ENCODE results near the gene IYD. TPM values are rescaled to one million over a fixed set of nuclear protein-coding genes. Genes with fewer than 3 reads are reported as not detected.

IYD gene
- total and polyA plus RNA-seq, 2 donors from 2014 or later: 2.3 to 6.0 TPM

GRCh38 chr6:150427843-150428242, 59.0 kb downstream of the IYD start:
- FAIRE-seq (no peak), DNase-seq (peak in 3 of 5 donors; percentile 65 to 90 (median 84))
- Histone ChIP-seq H3K36me3 (ENCODE audit: control insufficient read depth in 2 of 3, insufficient read depth in 3 of 3, low read length in 3 of 3) (no peaks in the 10 kb centered on the region), H3K4me3 (ENCODE audit: low read length in 3 of 3) (no peak overlapping the region), H3K27ac (ENCODE audit: low read depth in 2 of 2, low read length in 2 of 2) (no peak overlapping the region), H3K27me3 (ENCODE audit: control insufficient read depth, insufficient read depth, low read length) (no peaks in the 10 kb centered on the region), H3K9me3 (ENCODE audit: control insufficient read depth in 2 of 3, insufficient read depth in 1 of 3, low read length in 3 of 3) (no peaks in the 10 kb centered on the region), H3K9ac (ENCODE audit: low read length in 3 of 3) (no peak overlapping the region), H3K4me1 (ENCODE audit: control insufficient read depth in 2 of 3, insufficient read depth in 2 of 3, low read depth in 1 of 3, low read length in 3 of 3) (no peaks in the 10 kb centered on the region)
- TF ChIP-seq CTCF (IDR thresholded peaks at IDR 0.05; ENCODE audit: borderline replicate concordance, extremely low read depth, insufficient read depth): no peak
- intact Hi-C loops (cut with DNase I): no loop called here

GRCh38 chr6:150430815-150431214, 62.0 kb downstream of the IYD start:
- no peak for TF ChIP-seq CTCF (IDR thresholded peaks at IDR 0.05; ENCODE audit: borderline replicate concordance, extremely low read depth, insufficient read depth)
- no peaks in the 10 kb centered on the region for H3K9me3 ChIP-seq (ENCODE audit: control insufficient read depth in 2 of 3, insufficient read depth in 1 of 3, low read length in 3 of 3)
- FAIRE-seq: no peak

GRCh38 chr6:150435360-150435759, 66.5 kb downstream of the IYD start:
- FAIRE-seq (no peak), DNase-seq (no peak)
- H3K27ac ChIP-seq (ENCODE audit: low read depth in 2 of 2, low read length in 2 of 2): no peak overlapping the region
- H3K9me3 ChIP-seq (ENCODE audit: control insufficient read depth in 2 of 3, insufficient read depth in 1 of 3, low read length in 3 of 3): peaks cover 0 to 5% (median 0%) of the 10 kb centered on the region in 3 donors
- H3K27me3 ChIP-seq (ENCODE audit: control insufficient read depth, insufficient read depth, low read length): no peaks in the 10 kb centered on the region
- H3K4me3 ChIP-seq (ENCODE audit: low read length in 3 of 3): no peak overlapping the region
- no peaks in the 10 kb centered on the region for H3K4me1 ChIP-seq (ENCODE audit: control insufficient read depth in 2 of 3, insufficient read depth in 2 of 3, low read depth in 1 of 3, low read length in 3 of 3)
- TF ChIP-seq CTCF (IDR thresholded peaks at IDR 0.05; ENCODE audit: borderline replicate concordance, extremely low read depth, insufficient read depth): no peak
- intact Hi-C loops (cut with DNase I): no loop called here
- no peak overlapping the region for H3K9ac ChIP-seq (ENCODE audit: low read length in 3 of 3)
- no peaks in the 10 kb centered on the region for H3K36me3 ChIP-seq (ENCODE audit: control insufficient read depth in 2 of 3, insufficient read depth in 3 of 3, low read length in 3 of 3)

More at GRCh38 chr6:150430815-150431214, 62.0 kb downstream of the IYD start:
- H3K27ac ChIP-seq (ENCODE audit: low read depth in 2 of 2, low read length in 2 of 2): no peak overlapping the region
- DNase-seq: no peak
- no peak overlapping the region for H3K4me3 ChIP-seq (ENCODE audit: low read length in 3 of 3)
- H3K9ac ChIP-seq (ENCODE audit: low read length in 3 of 3): no peak overlapping the region
- no peaks in the 10 kb centered on the region for H3K36me3 ChIP-seq (ENCODE audit: control insufficient read depth in 2 of 3, insufficient read depth in 3 of 3, low read length in 3 of 3)
- H3K4me1 ChIP-seq (ENCODE audit: control insufficient read depth in 2 of 3, insufficient read depth in 2 of 3, low read depth in 1 of 3, low read length in 3 of 3): no peaks in the 10 kb centered on the region
- H3K27me3 ChIP-seq (ENCODE audit: control insufficient read depth, insufficient read depth, low read length): no peaks in the 10 kb centered on the region
- intact Hi-C loops (cut with DNase I): no loop called here

GRCh38 chr6:150435832-150436231, 67.0 kb downstream of the IYD start:
- H3K9me3 ChIP-seq (ENCODE audit: control insufficient read depth in 2 of 3, insufficient read depth in 1 of 3, low read length in 3 of 3): peaks cover 0 to 8% (median 0%) of the 10 kb centered on the region in 3 donors
- no peaks in the 10 kb centered on the region for H3K27me3 ChIP-seq (ENCODE audit: control insufficient read depth, insufficient read depth, low read length)
- no peaks in the 10 kb centered on the region for H3K4me1 ChIP-seq (ENCODE audit: control insufficient read depth in 2 of 3, insufficient read depth in 2 of 3, low read depth in 1 of 3, low read length in 3 of 3)
- FAIRE-seq (no peak), DNase-seq (no peak)
- H3K36me3 ChIP-seq (ENCODE audit: control insufficient read depth in 2 of 3, insufficient read depth in 3 of 3, low read length in 3 of 3): no peaks in the 10 kb centered on the region
- no peak for TF ChIP-seq CTCF (IDR thresholded peaks at IDR 0.05; ENCODE audit: borderline replicate concordance, extremely low read depth, insufficient read depth)
- H3K9ac ChIP-seq (ENCODE audit: low read length in 3 of 3): no peak overlapping the region
- intact Hi-C loops (cut with DNase I): no loop called here
- H3K27ac ChIP-seq (ENCODE audit: low read depth in 2 of 2, low read length in 2 of 2): no peak overlapping the region
- H3K4me3 ChIP-seq (ENCODE audit: low read length in 3 of 3): no peak overlapping the region
